Tibial artery (tissue), 4 donors: Measurements from ENCODE around the gene STX19.

Experiments
- DNase-seq, 2 donors: peaks; one replicate each; pipeline ENCODE4 v3.0.0-alpha.2; 2019
- H3K27ac ChIP-seq, 2 donors: fragments of 200-600 bp; sonication (generic) in 1 of 2; 1 replicate in 1 of 2; 2 replicates in 1 of 2; pipeline ENCODE4 v1.5.1; 2018 to 2019; ENCODE audit warnings: mild to moderate bottlenecking in 1 of 2
- H3K27me3 ChIP-seq, 2 donors: fragments of 200-600 bp; sonication (generic) in 1 of 2; one replicate each; pipeline versions ENCODE4 v1.5.1 to v1.6.0; 2016 to 2019
- H3K36me3 ChIP-seq, 3 donors: fragments of 200-600 bp; sonication (generic) in 2 of 3; one replicate each; pipeline ENCODE4 v1.5.1; 2016 to 2019; ENCODE audit warnings: mild to moderate bottlenecking in 2 of 3
- H3K4me1 ChIP-seq, 4 donors: fragments of 200-600 bp; sonication (generic) in 2 of 4; 1 replicate in 3 of 4; 2 replicates in 1 of 4; pipeline ENCODE4 v1.5.1; 2016 to 2019
- H3K4me3 ChIP-seq, 2 donors: fragments of 200-600 bp; sonication (generic) in 1 of 2; 1 replicate in 1 of 2; 2 replicates in 1 of 2; pipeline ENCODE4 v1.5.1; 2018 to 2019; ENCODE audit warnings: mild to moderate bottlenecking in 2 of 2
- H3K9me3 ChIP-seq, 3 donors: fragments of 200-600 bp; sonication (generic) in 1 of 3; one replicate each; pipeline ENCODE4 v1.5.1; 2016 to 2019
- CTCF ChIP-seq, 2 experiments: fragments of 200-600 bp in 1 of 2; fragments of 450-650 bp in 1 of 2; IDR thresholded peaks; one replicate each; pipeline ENCODE4 v1.5.1; 2017 to 2019; ENCODE audit warnings: antibody characterized with exemption in 2 of 2, mild to moderate bottlenecking in 1 of 2, moderate library complexity in 1 of 2
- intact Hi-C: fragments of 100-400 bp; cut with DNase I; formaldehyde crosslinking; loops from one replicate; pipeline ENCODE4 v1.15.0; 2023; ENCODE audit warnings: low total_unique reads

Gene STX19

GRCh38 chr3:93983408-93983807 is 45.0 kb downstream of the STX19 start:
- Histone ChIP-seq H3K27ac (no peak overlapping the region), H3K4me3 (no peak overlapping the region), H3K27me3 (no peaks in the 10 kb centered on the region), H3K9me3 (no peaks in the 10 kb centered on the region), H3K36me3 (no peaks in the 10 kb centered on the region), H3K4me1 (peaks cover 0 to 16% (median 7%) of the 10 kb centered on the region in 4 donors)
- no peak for DNase-seq
- TF ChIP-seq CTCF (IDR thresholded peaks at IDR 0.05), result no peak
- intact Hi-C loops, result no loop called here

DNA sequence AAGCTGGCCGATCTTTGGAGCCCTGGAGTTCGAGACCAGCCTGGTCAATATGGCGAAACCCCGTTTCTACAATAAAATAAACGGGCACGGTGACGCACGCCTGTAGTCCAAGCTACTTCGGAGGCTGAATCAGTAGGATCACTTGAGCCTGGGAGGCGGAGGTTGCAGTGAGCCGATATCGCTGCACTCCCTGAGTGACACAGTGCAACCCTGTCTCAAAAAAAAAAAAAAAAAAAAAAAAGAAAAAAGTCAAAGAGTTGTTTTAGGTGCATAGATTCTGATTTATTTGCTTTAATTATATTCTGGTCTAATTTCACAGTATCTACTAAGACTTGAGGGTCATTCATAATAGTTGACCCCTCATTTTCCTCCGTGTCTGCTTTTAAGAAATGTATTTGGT is 46.7 kb downstream of the STX19 start:
- Histone ChIP-seq H3K36me3 (no peaks in the 10 kb centered on the region), H3K9me3 (no peaks in the 10 kb centered on the region), H3K27ac (no peak overlapping the region), H3K4me1 (peaks cover 0 to 14% (median 7%) of the 10 kb centered on the region in 4 donors), H3K27me3 (no peaks in the 10 kb centered on the region), H3K4me3 (no peak overlapping the region)
- intact Hi-C loops, result no loop called here
- no peak for DNase-seq
- TF ChIP-seq CTCF (IDR thresholded peaks at IDR 0.05), result no peak

GRCh38 chr3:93979850-93980676 is 48.3 kb downstream of the STX19 start, which contains the start of gene ARL13B:
Gene ARL13B (plus strand): TSS chr3:93980155. CDS start chr3:93980424, 269 bp downstream.
- H3K27ac ChIP-seq, result peak within 1 kb of the TSS; percentile 89 to 93
- intact Hi-C loops, result no loop called here
- no peaks in the 10 kb centered on the region for H3K36me3 ChIP-seq
- peak within 1 kb of the TSS; percentile 74 to 95 for H3K4me3 ChIP-seq
- H3K4me1 ChIP-seq, result peaks cover 0 to 14% (median 7%) of the 10 kb centered on the region in 4 donors
- H3K9me3 ChIP-seq, result no peaks in the 10 kb centered on the region
- peak; percentile 99 for DNase-seq
- H3K27me3 ChIP-seq, result no peaks in the 10 kb centered on the region
- no peak for TF ChIP-seq CTCF (IDR thresholded peaks at IDR 0.05)

GRCh38 chr3:93973131-93974126 is 55.0 kb downstream of the STX19 start, which contains the start of gene PROS1:
Gene PROS1 (minus strand): TSS chr3:93973896. CDS start chr3:93973749, 147 bp downstream.
- Histone ChIP-seq H3K4me3 (peak within 1 kb of the TSS; percentile 58 to 72), H3K36me3 (no peaks in the 10 kb centered on the region), H3K27me3 (no peaks in the 10 kb centered on the region), H3K27ac (peak within 1 kb of the TSS; percentile 83 to 89), H3K4me1 (peaks cover 0 to 28% (median 21%) of the 10 kb centered on the region in 4 donors), H3K9me3 (no peaks in the 10 kb centered on the region)
- DNase-seq, result peak; percentile 88 to 89
- intact Hi-C loops, result no loop called here
- TF ChIP-seq CTCF (IDR thresholded peaks at IDR 0.05), result no peak

GRCh38 chr3:93969997-93970396 is 58.4 kb downstream of the STX19 start:
- Histone ChIP-seq H3K9me3 (no peaks in the 10 kb centered on the region), H3K27ac (peak overlapping the region in 1 of 2 donors; percentile 5), H3K4me1 (peaks cover 0 to 38% (median 22%) of the 10 kb centered on the region in 4 donors), H3K4me3 (no peak overlapping the region), H3K27me3 (no peaks in the 10 kb centered on the region), H3K36me3 (no peaks in the 10 kb centered on the region)
- no peak for DNase-seq
- no peak for TF ChIP-seq CTCF (IDR thresholded peaks at IDR 0.05)
- intact Hi-C loops, result no loop called here
